Suprapubic skin (tissue), 3 donors: ENCODE data around the gene CDK5.

Experiments used
- POLR2A ChIP-seq, 2 donors: fragments of 450-650 bp; IDR thresholded peaks; one replicate each; pipeline ENCODE4 v1.6.1; 2017; ENCODE audit warnings: antibody characterized with exemption in 2 of 2, mild to moderate bottlenecking in 2 of 2, moderate library complexity in 2 of 2
- TF ChIP-seq, protein P1 (sequence below), 2 donors: fragments of 200-600 bp in 1 of 2; fragments of 450-650 bp in 1 of 2; sonication (generic) in 1 of 2; IDR thresholded peaks; one replicate each; pipeline ENCODE4 v1.5.1; 2016 to 2019; ENCODE audit warnings: antibody characterized with exemption in 2 of 2, mild to moderate bottlenecking in 1 of 2, moderate library complexity in 1 of 2

DNA sequence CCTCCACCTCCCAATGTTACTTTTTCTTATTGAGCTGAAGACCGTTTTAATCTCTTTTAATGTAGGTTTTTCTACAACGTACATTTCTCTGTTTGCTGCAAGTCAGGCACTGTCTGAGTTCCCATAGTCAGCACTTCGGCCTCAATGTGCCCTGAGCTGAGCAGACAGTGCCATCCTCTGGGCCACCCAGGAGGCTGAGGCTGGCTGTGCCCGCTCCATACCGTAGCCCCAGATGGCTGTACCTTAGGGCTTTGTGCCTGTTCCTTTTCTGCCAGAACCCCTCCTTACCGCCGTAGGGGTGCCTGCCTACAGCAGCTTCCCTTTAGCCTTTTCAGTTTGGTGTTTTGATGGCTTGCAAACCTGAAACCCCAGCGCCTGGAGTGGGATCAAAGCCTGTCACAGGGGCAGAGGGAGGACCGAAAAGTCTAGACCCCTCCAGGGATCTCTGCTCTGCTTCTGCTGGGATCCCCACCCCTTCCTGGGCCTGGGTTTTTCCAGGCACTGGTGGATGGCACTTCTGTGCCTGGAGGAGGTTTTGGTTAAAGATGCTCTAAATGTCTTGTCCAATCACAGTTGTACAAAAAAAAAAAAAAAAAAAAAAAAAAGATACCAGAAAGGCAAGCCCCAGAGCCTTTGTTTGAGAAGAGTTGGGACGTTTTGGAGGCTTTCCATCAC, 37.6 kb upstream of the CDK5 start:
- TF ChIP-seq, protein P1, sequence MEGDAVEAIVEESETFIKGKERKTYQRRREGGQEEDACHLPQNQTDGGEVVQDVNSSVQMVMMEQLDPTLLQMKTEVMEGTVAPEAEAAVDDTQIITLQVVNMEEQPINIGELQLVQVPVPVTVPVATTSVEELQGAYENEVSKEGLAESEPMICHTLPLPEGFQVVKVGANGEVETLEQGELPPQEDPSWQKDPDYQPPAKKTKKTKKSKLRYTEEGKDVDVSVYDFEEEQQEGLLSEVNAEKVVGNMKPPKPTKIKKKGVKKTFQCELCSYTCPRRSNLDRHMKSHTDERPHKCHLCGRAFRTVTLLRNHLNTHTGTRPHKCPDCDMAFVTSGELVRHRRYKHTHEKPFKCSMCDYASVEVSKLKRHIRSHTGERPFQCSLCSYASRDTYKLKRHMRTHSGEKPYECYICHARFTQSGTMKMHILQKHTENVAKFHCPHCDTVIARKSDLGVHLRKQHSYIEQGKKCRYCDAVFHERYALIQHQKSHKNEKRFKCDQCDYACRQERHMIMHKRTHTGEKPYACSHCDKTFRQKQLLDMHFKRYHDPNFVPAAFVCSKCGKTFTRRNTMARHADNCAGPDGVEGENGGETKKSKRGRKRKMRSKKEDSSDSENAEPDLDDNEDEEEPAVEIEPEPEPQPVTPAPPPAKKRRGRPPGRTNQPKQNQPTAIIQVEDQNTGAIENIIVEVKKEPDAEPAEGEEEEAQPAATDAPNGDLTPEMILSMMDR (IDR thresholded peaks at IDR 0.05), result no peak
- TF ChIP-seq POLR2A (IDR thresholded peaks at IDR 0.05), result no peak
